OCI-LY7 (cell line): ENCODE measurements around the gene SNX32. TPM values are rescaled to one million over a fixed set of nuclear protein-coding genes. Genes with fewer than 3 reads are reported as not detected.

ENCODE experiments used
- BruUV-seq: library from RNA; stranded (reverse); fragments of 400-500 nt; replicated peaks from 2 replicates; lab custom pipeline; 2021; lab: Mats Ljungman, UMichigan
- CTCF ChIA-PET: fragments of 300-600 bp; sonication (Branson Sonifier 250); formaldehyde crosslinking; loops from one replicate; lab custom pipeline; 2022; ENCODE audit warnings: antibody characterized with exemption; ENCODE audit not compliant: unreplicated experiment; lab: Charles Lee
- POLR2A ChIA-PET: fragments of 300-600 bp; sonication (Branson Sonifier 250); formaldehyde crosslinking; loops from one replicate; lab custom pipeline; 2022; ENCODE audit warnings: antibody characterized with exemption; lab: Charles Lee
- DNase-seq: peaks from one replicate; pipeline ENCODE4 v3.0.0-alpha.2; 2015; ENCODE audit warnings: low spot score
- H2AFZ ChIP-seq: fragments of 200-600 bp; sonication (generic), shearing (Covaris generic); 2 replicates; pipeline ENCODE4 v1.6.1; 2014; ENCODE audit warnings: mild to moderate bottlenecking, antibody characterized with exemption, low read length, moderate library complexity
- H3K27ac ChIP-seq: fragments of 200-600 bp; sonication (generic); 2 replicates; pipeline ENCODE4 v1.5.1; 2014; ENCODE audit warnings: mixed run types, low read depth, mild to moderate bottlenecking, moderate library complexity, low read length, inconsistent platforms; ENCODE audit not compliant: poor library complexity, severe bottlenecking
- H3K36me3 ChIP-seq: fragments of 200-600 bp; sonication (generic); 2 replicates; pipeline ENCODE4 v1.6.1; 2014; ENCODE audit warnings: mild to moderate bottlenecking, antibody characterized with exemption, low read length, moderate library complexity, mixed read lengths; ENCODE audit not compliant: insufficient read depth
- H3K4me1 ChIP-seq: fragments of 200-600 bp; sonication (generic); 2 replicates; pipeline ENCODE4 v1.5.1; 2014; ENCODE audit warnings: mild to moderate bottlenecking, low read length; ENCODE audit not compliant: insufficient read depth, poor library complexity, severe bottlenecking
- H3K4me2 ChIP-seq: fragments of 200-600 bp; sonication (generic); 2 replicates; pipeline ENCODE4 v1.6.1; 2014; ENCODE audit warnings: mild to moderate bottlenecking, low read length
- H3K4me3 ChIP-seq: fragments of 200-600 bp; sonication (generic); 2 replicates; pipeline ENCODE4 v1.5.1; 2014; ENCODE audit warnings: mild to moderate bottlenecking, low read depth, low read length; ENCODE audit not compliant: poor library complexity, severe bottlenecking
- H3K79me2 ChIP-seq: fragments of 200-600 bp; sonication (generic); 2 replicates; pipeline ENCODE4 v1.6.1; 2016; ENCODE audit warnings: low read depth, mild to moderate bottlenecking, low read length, moderate library complexity, mixed read lengths; ENCODE audit not compliant: insufficient read depth
- H3K9me2 ChIP-seq: fragments of 200-600 bp; sonication (generic); 2 replicates; pipeline ENCODE4 v1.6.1; 2016; ENCODE audit warnings: mild to moderate bottlenecking, low read length, mixed read lengths; ENCODE audit not compliant: insufficient read depth
- H3K9me3 ChIP-seq: fragments of 200-600 bp; sonication (generic); 2 replicates; pipeline ENCODE4 v1.6.1; 2014; ENCODE audit warnings: mild to moderate bottlenecking, mixed run types, low read length, mixed read lengths
- H4K20me1 ChIP-seq: fragments of 200-600 bp; sonication (generic); 2 replicates; pipeline ENCODE4 v1.6.1; 2014; ENCODE audit warnings: mild to moderate bottlenecking, antibody characterized with exemption, low read length, moderate library complexity, mixed read lengths; ENCODE audit not compliant: insufficient read depth
- CTCF ChIP-seq: fragments of 200-600 bp; sonication (generic); conservative IDR thresholded peaks from 2 replicates; pipeline ENCODE4 v1.5.1; 2014; ENCODE audit warnings: mild to moderate bottlenecking, antibody characterized with exemption, low read length, moderate library complexity, mixed read lengths
- EZH2phosphoT487 ChIP-seq: fragments of 200-600 bp; sonication (generic); IDR thresholded peaks from 2 replicates; pipeline ENCODE4 v1.6.1; 2018; ENCODE audit warnings: low read depth, borderline replicate concordance, mild to moderate bottlenecking, mixed run types, antibody characterized with exemption, low read length, moderate library complexity, mixed read lengths
- intact Hi-C: fragments of 100-400 bp; cut with micrococcal nuclease; formaldehyde crosslinking; loops from one replicate; pipeline ENCODE4 v1.10.0; 2022; ENCODE audit not compliant: unreplicated experiment
- total RNA-seq, 2 experiments: library from RNA; depleted of rRNA in 1 of 2; stranded (reverse); fragments of >200 nt in 1 of 2; shearing (Covaris generic) in 1 of 2; gene quantifications; 2 replicates each; pipeline ENCODE4 v1.2.3, GENCODE V29; 2014 to 2022

Gene SNX32
- total RNA-seq, 2 experiments from 2014 or later = not detected

- H3K27ac ChIP-seq = no peak overlapping the region
- no peak overlapping the region for H3K4me3 ChIP-seq
- no TSS peak for BruUV-seq
- H3K4me2 ChIP-seq = no peak overlapping the region
- CTCF ChIA-PET = no interaction called here
- H4K20me1 ChIP-seq = peaks cover 9% of the 10 kb centered on the region
- peaks cover 21% of the 10 kb centered on the region for H3K79me2 ChIP-seq
- TF ChIP-seq EZH2phosphoT487 (no peak), CTCF (peak; percentile 78)
- no peaks in the 10 kb centered on the region for H3K9me2 ChIP-seq
- peaks cover 3% of the 10 kb centered on the region for H3K4me1 ChIP-seq
- POLR2A ChIA-PET = no interaction called here
- H3K9me3 ChIP-seq = peaks cover 7% of the 10 kb centered on the region; the same call in 1 of the 2 replicates
- H2AFZ ChIP-seq = no peak overlapping the region
- DNase-seq = no peak
- intact Hi-C loops = no loop called here
- peaks cover 55% of the 10 kb centered on the region for H3K36me3 ChIP-seq
Measured at GRCh38 chr11:65851083-65851579, 17.4 kb downstream of the SNX32 start.

- intact Hi-C loops = no loop called here
- no peak overlapping the region for H3K4me3 ChIP-seq
- H3K79me2 ChIP-seq = peaks cover 29% of the 10 kb centered on the region
- ChIA-PET POLR2A (no interaction called here), CTCF (no interaction called here)
- H3K4me2 ChIP-seq = no peak overlapping the region
- no peak for TF ChIP-seq EZH2phosphoT487
- H2AFZ ChIP-seq = no peak overlapping the region
- no peaks in the 10 kb centered on the region for H3K9me2 ChIP-seq
- H3K36me3 ChIP-seq = peaks cover 63% of the 10 kb centered on the region
- H4K20me1 ChIP-seq = peaks cover 16% of the 10 kb centered on the region
- H3K4me1 ChIP-seq = peaks cover 8% of the 10 kb centered on the region
- H3K9me3 ChIP-seq = peaks cover 7% of the 10 kb centered on the region; the same call in 1 of the 2 replicates
- DNase-seq = no peak
- BruUV-seq = no TSS peak
- H3K27ac ChIP-seq = no peak overlapping the region
Measured at GRCh38 chr11:65851811-65852507, 18.2 kb downstream of the SNX32 start.

GRCh38 chr11:65852508-65853245 lies 18.9 kb downstream of the SNX32 start:
- no peak for DNase-seq
- H3K27ac ChIP-seq = no peak overlapping the region
- H3K9me3 ChIP-seq = peaks cover 7% of the 10 kb centered on the region; the same call in 1 of the 2 replicates
- H3K4me2 ChIP-seq = no peak overlapping the region
- H3K9me2 ChIP-seq = no peaks in the 10 kb centered on the region
- H3K79me2 ChIP-seq = peaks cover 36% of the 10 kb centered on the region
- peaks cover 16% of the 10 kb centered on the region for H4K20me1 ChIP-seq
- H3K4me3 ChIP-seq = no peak overlapping the region
- H3K36me3 ChIP-seq = peaks cover 69% of the 10 kb centered on the region
- intact Hi-C loops = no loop called here
- TF ChIP-seq EZH2phosphoT487 = no peak
- TF ChIP-seq CTCF = no peak
- H3K4me1 ChIP-seq = peaks cover 8% of the 10 kb centered on the region
- CTCF ChIA-PET = no interaction called here
- H2AFZ ChIP-seq = no peak overlapping the region
- POLR2A ChIA-PET = no interaction called here
- BruUV-seq = no TSS peak
